COR-L47 (cell line): Measurements from ENCODE around the gene SREBF2.
A peak's percentile ranks its signal among the peaks of the same experiment; 100 is the strongest.
"Not testable (repeated sequence)": the region's sequence is repeated elsewhere in the genome, so short reads cannot be mapped to it uniquely, and the experiment has no call there.

Experiments used
- DNase-seq: peaks from one replicate; lab custom pipeline; 2025; lab: John Stamatoyannopoulos, UW

SREBF2 gene

GRCh38 chr22:41842996-41843970 is 10.4 kb downstream of the SREBF2 start:
- no peak for DNase-seq

- no peak for DNase-seq
These were observed 11.1 kb downstream of the SREBF2 start for GRCh38 chr22:41844036-41844435.

- DNase-seq: no peak
These were observed 11.6 kb downstream of the SREBF2 start for GRCh38 chr22:41844513-41844912.

- DNase-seq: no peak
These were observed 12.7 kb downstream of the SREBF2 start for GRCh38 chr22:41845380-41846267.

GRCh38 chr22:41846268-41846987 is 13.5 kb downstream of the SREBF2 start:
- DNase-seq: no peak

GRCh38 chr22:41847300-41847699 is 14.4 kb downstream of the SREBF2 start:
- no peak for DNase-seq

GRCh38 chr22:41848468-41848867 is 15.6 kb downstream of the SREBF2 start:
- DNase-seq: no peak

- DNase-seq: no peak
These were observed 23.6 kb downstream of the SREBF2 start for GRCh38 chr22:41856469-41856868.

- peak; percentile 49 for DNase-seq
These were observed 24.4 kb downstream of the SREBF2 start for GRCh38 chr22:41857155-41857859.

GRCh38 chr22:41857860-41858199 is 24.9 kb downstream of the SREBF2 start:
- DNase-seq: no peak

- DNase-seq: no peak
These were observed 29.2 kb downstream of the SREBF2 start for GRCh38 chr22:41862160-41862529.

- no peak for DNase-seq
These were observed 29.8 kb downstream of the SREBF2 start for GRCh38 chr22:41862530-41863266.

- no peak for DNase-seq
These were observed 30.6 kb downstream of the SREBF2 start for GRCh38 chr22:41863472-41863871.

- no peak for DNase-seq
These were observed 35.7 kb downstream of the SREBF2 start for GRCh38 chr22:41868556-41868955.

- not testable (repeated sequence) for DNase-seq
These were observed 37.2 kb downstream of the SREBF2 start for GRCh38 chr22:41870081-41870480.

GRCh38 chr22:41870786-41871185 is 37.9 kb downstream of the SREBF2 start:
- no peak for DNase-seq

- DNase-seq: no peak
These were observed 40.5 kb downstream of the SREBF2 start for GRCh38 chr22:41873391-41873790.

- no peak for DNase-seq
These were observed 41.2 kb downstream of the SREBF2 start for GRCh38 chr22:41874090-41874489.

- DNase-seq: no peak
These were observed 42.8 kb downstream of the SREBF2 start for GRCh38 chr22:41875531-41876270.

- no peak for DNase-seq
These were observed 43.4 kb downstream of the SREBF2 start for GRCh38 chr22:41876275-41876674.
